Loucy (cell line): ENCODE data around the gene TMPRSS2.

Source experiments
- H2AFZ ChIP-seq: fragments of 200-600 bp; sonication (generic); 2 replicates; pipeline ENCODE4 v1.6.0; 2016; ENCODE audit warnings: antibody characterized with exemption, mild to moderate bottlenecking, low read length, moderate library complexity
- H3F3A ChIP-seq: fragments of 200-600 bp; 2 replicates; pipeline ENCODE4 v1.6.0; 2016; ENCODE audit warnings: antibody characterized with exemption, low read depth, mild to moderate bottlenecking
- H3K27me3 ChIP-seq: fragments of 200-600 bp; sonication (generic); 2 replicates; pipeline ENCODE4 v1.6.1; 2014; ENCODE audit warnings: low read length, mild to moderate bottlenecking; ENCODE audit not compliant: insufficient read depth, poor library complexity, severe bottlenecking
- H3K36me3 ChIP-seq: fragments of 200-600 bp; sonication (generic); 2 replicates; pipeline ENCODE4 v1.6.1; 2016; ENCODE audit warnings: low read length; ENCODE audit not compliant: insufficient read depth
- H3K4me1 ChIP-seq: fragments of 200-600 bp; sonication (generic); 2 replicates; pipeline ENCODE4 v1.5.1; 2014; ENCODE audit warnings: low read length, mild to moderate bottlenecking; ENCODE audit not compliant: insufficient read depth, poor library complexity, severe bottlenecking
- H3K4me2 ChIP-seq: fragments of 200-600 bp; sonication (generic); 2 replicates; pipeline ENCODE4 v1.6.0; 2014; ENCODE audit warnings: antibody characterized with exemption, low read length, low read depth, mild to moderate bottlenecking; ENCODE audit not compliant: poor library complexity, severe bottlenecking
- H3K4me3 ChIP-seq: fragments of 200-600 bp; sonication (generic); 2 replicates; pipeline ENCODE4 v1.5.1; 2014; ENCODE audit warnings: low read length, mild to moderate bottlenecking, mixed read lengths; ENCODE audit not compliant: poor library complexity, severe bottlenecking
- H3K79me2 ChIP-seq: fragments of 200-600 bp; sonication (generic); 2 replicates; pipeline ENCODE4 v1.6.1; 2014; ENCODE audit warnings: low read length; ENCODE audit not compliant: insufficient read depth
- H3K9ac ChIP-seq: fragments of 200-600 bp; sonication (generic); 2 replicates; pipeline ENCODE4 v1.6.0; 2014; ENCODE audit warnings: mild to moderate bottlenecking, low read depth, low read length, moderate library complexity; ENCODE audit not compliant: poor library complexity, severe bottlenecking
- H3K9me2 ChIP-seq: fragments of 200-600 bp; sonication (generic); replicated peaks from 2 replicates; pipeline ENCODE4 v1.6.1; 2016; ENCODE audit warnings: low read depth, low read length, mixed read lengths
- H3K9me3 ChIP-seq: fragments of 200-600 bp; sonication (generic); 2 replicates; pipeline ENCODE4 v1.6.1; 2014; ENCODE audit warnings: mild to moderate bottlenecking, antibody characterized with exemption, low read length, low read depth; ENCODE audit not compliant: insufficient read depth
- H4K20me1 ChIP-seq: fragments of 200-600 bp; sonication (generic); 2 replicates; pipeline ENCODE4 v1.6.0; 2014; ENCODE audit warnings: antibody characterized with exemption, low read length, mild to moderate bottlenecking; ENCODE audit not compliant: insufficient read depth, poor library complexity, severe bottlenecking
- CTCF ChIP-seq: fragments of 200-600 bp; sonication (generic); conservative IDR thresholded peaks from 2 replicates; pipeline ENCODE4 v1.5.1; 2014; ENCODE audit warnings: mild to moderate bottlenecking, antibody characterized with exemption, low read length
- EZH2phosphoT487 ChIP-seq: fragments of 200-600 bp; IDR thresholded peaks from 2 replicates; pipeline ENCODE4 v1.6.1; 2018; ENCODE audit warnings: antibody characterized with exemption, mild to moderate bottlenecking, moderate library complexity, borderline replicate concordance

TMPRSS2 gene

GRCh38 chr21:41494242-41494641, 13.7 kb downstream of the TMPRSS2 start:
- TF ChIP-seq EZH2phosphoT487 (no peak), CTCF (no peak)
- Histone ChIP-seq H3K9me2 (no peaks in the 10 kb centered on the region), H3K36me3 (no peaks in the 10 kb centered on the region), H2AFZ (no peak overlapping the region), H3K4me2 (no peak overlapping the region), H3K9ac (no peak overlapping the region), H3K79me2 (no peaks in the 10 kb centered on the region), H3K9me3 (no peaks in the 10 kb centered on the region), H3F3A (no peaks in the 10 kb centered on the region), H3K4me1 (no peaks in the 10 kb centered on the region), H4K20me1 (no peaks in the 10 kb centered on the region), H3K4me3 (no peak overlapping the region), H3K27me3 (no peaks in the 10 kb centered on the region)

- no peak for TF ChIP-seq EZH2phosphoT487
- no peak for TF ChIP-seq CTCF
- Histone ChIP-seq H2AFZ (no peak overlapping the region), H3K27me3 (no peaks in the 10 kb centered on the region)
Measured at GRCh38 chr21:41491412-41491811, 16.5 kb downstream of the TMPRSS2 start.

GRCh38 chr21:41490330-41490729, 17.6 kb downstream of the TMPRSS2 start:
- H3K27me3 ChIP-seq, result no peaks in the 10 kb centered on the region
- no peak overlapping the region for H3K4me2 ChIP-seq
- no peak overlapping the region for H3K9ac ChIP-seq
- H3K4me3 ChIP-seq, result no peak overlapping the region
- no peaks in the 10 kb centered on the region for H3F3A ChIP-seq
- no peak overlapping the region for H2AFZ ChIP-seq
- TF ChIP-seq CTCF (no peak), EZH2phosphoT487 (no peak)
- H3K9me3 ChIP-seq, result no peaks in the 10 kb centered on the region
- H3K4me1 ChIP-seq, result no peaks in the 10 kb centered on the region
- H3K36me3 ChIP-seq, result no peaks in the 10 kb centered on the region
- H3K79me2 ChIP-seq, result no peaks in the 10 kb centered on the region
- H4K20me1 ChIP-seq, result no peaks in the 10 kb centered on the region
- no peaks in the 10 kb centered on the region for H3K9me2 ChIP-seq

More at GRCh38 chr21:41491412-41491811, 16.5 kb downstream of the TMPRSS2 start:
- Histone ChIP-seq H3K9me2 (no peaks in the 10 kb centered on the region), H4K20me1 (no peaks in the 10 kb centered on the region), H3K79me2 (no peaks in the 10 kb centered on the region), H3K36me3 (no peaks in the 10 kb centered on the region), H3K4me1 (no peaks in the 10 kb centered on the region), H3K4me2 (no peak overlapping the region), H3K9me3 (no peaks in the 10 kb centered on the region), H3K4me3 (no peak overlapping the region), H3F3A (no peaks in the 10 kb centered on the region), H3K9ac (no peak overlapping the region)
